ENCODE measurements around the gene ST8SIA4. TPM values are rescaled to one million over a fixed set of nuclear protein-coding genes. Genes with fewer than 3 reads are reported as not detected.

Gene ST8SIA4
- total and polyA plus RNA-seq, 10 of the 15 experiments (the other 5 are each of a cell fraction or from before 2014, with no cell fraction given): 4.4 to 30.9 (median 19.5) TPM

DNA sequence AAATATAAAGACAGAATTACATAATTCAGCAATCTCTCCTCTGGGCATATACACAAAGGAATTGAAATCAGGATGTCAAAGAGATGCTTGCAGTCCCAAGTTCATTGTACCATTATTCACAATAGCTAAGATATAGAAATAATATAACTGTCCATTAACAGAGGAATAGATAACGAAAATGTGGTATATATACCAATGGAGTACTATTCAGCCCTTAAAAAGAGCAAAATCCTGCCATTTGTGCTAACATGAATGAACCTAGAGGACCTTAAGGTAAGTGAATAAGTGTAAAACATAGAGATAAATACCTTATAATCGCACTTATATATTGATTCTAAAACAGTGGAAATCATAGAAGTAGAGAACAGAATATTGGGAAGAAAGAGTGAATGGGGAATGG, 7.0 kb downstream of the ST8SIA4 start:
- H3K36me3 ChIP-seq (ENCODE audit: control insufficient read depth in 2 of 2, insufficient read depth in 2 of 2, low read length in 1 of 2): peaks cover 0 to 13% of the 10 kb centered on the region in 2 experiments; a peak in 2 of 4 replicates
- no peaks in the 10 kb centered on the region for H3K27me3 ChIP-seq (replicated peaks in 1 of 2; ENCODE audit: control insufficient read depth in 2 of 2, insufficient read depth in 2 of 2, low read length in 1 of 2)
- ATAC-seq: no peak
- H3K4me2 ChIP-seq (ENCODE audit: control insufficient read depth, insufficient read depth): peak overlapping the region; percentile 92
- H3K4me3 ChIP-seq: no peak overlapping the region
- POLR2A ChIA-PET: interaction anchor here (0.6 to 3.3 kb wide), 6 partner anchors 8 to 163 kb away, joined by 3 to 39 read pairs (median 6); partner anchors contain the start of gene ST8SIA4
- H3K4me1 ChIP-seq (ENCODE audit: control insufficient read depth, insufficient read depth, low read length): no peaks in the 10 kb centered on the region
- SMC1A ChIA-PET (ENCODE audit: uncharacterized antibody, unreplicated experiment): interaction anchor here (0.8 to 17.5 kb wide), 12 partner anchors 6 to 120 kb away, joined by 3 to 389 read pairs (median 14); partner anchors contain the start of gene ST8SIA4
- H3K79me2 ChIP-seq (ENCODE audit: control insufficient read depth, insufficient read depth, low read length): peaks cover 97% of the 10 kb centered on the region
- CTCF ChIA-PET: interaction anchor here (0.7 to 13.2 kb wide), 6 partner anchors 8 to 120 kb away, joined by 3 to 232 read pairs (median 8); partner anchors contain the start of gene ST8SIA4
- DNase-seq (ENCODE audit: low read depth, low spot score): no peak
- H3K9ac ChIP-seq (ENCODE audit: control insufficient read depth, insufficient read depth, low read length): no peak overlapping the region
- H4K20me1 ChIP-seq (ENCODE audit: control insufficient read depth, insufficient read depth): no peaks in the 10 kb centered on the region
- no peak for FAIRE-seq
- BruUV-seq (replicated peaks): no TSS peak
- no peak overlapping the region for H2AFZ ChIP-seq (ENCODE audit: control insufficient read depth, low read depth, low read length)
- H3K27ac ChIP-seq (ENCODE audit: control insufficient read depth, insufficient read depth): no peak overlapping the region
- TF ChIP-seq MTA2 (IDR thresholded peaks at IDR 0.05; ENCODE audit: low read depth) (no peak), ZBTB40 (IDR thresholded peaks at IDR 0.05; ENCODE audit: borderline replicate concordance) (no peak), ESRRA (IDR thresholded peaks at IDR 0.05; ENCODE audit: low read length) (no peak), ZNF217 (IDR thresholded peaks at IDR 0.05) (peak; percentile 72), POLR2A (IDR thresholded peaks at IDR 0.05; ENCODE audit: low read depth, low read length) (no peak), ZNF24 (IDR thresholded peaks at IDR 0.05) (peak; percentile 34; the same call in 1 of the 2 replicates), SMARCA5 (IDR thresholded peaks at IDR 0.05) (0 out of 2 replicates have a peak, but pooled peaks have one; percentile 20), SKIL (IDR thresholded peaks at IDR 0.05; ENCODE audit: low read depth, poor library complexity, severe bottlenecking) (no peak)
- TF ChIP-seq, protein P1, sequence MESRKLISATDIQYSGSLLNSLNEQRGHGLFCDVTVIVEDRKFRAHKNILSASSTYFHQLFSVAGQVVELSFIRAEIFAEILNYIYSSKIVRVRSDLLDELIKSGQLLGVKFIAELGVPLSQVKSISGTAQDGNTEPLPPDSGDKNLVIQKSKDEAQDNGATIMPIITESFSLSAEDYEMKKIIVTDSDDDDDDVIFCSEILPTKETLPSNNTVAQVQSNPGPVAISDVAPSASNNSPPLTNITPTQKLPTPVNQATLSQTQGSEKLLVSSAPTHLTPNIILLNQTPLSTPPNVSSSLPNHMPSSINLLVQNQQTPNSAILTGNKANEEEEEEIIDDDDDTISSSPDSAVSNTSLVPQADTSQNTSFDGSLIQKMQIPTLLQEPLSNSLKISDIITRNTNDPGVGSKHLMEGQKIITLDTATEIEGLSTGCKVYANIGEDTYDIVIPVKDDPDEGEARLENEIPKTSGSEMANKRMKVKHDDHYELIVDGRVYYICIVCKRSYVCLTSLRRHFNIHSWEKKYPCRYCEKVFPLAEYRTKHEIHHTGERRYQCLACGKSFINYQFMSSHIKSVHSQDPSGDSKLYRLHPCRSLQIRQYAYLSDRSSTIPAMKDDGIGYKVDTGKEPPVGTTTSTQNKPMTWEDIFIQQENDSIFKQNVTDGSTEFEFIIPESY (IDR thresholded peaks at IDR 0.05): 0 out of 2 replicates have a peak, but pooled peaks have one; percentile 15
- RAD21 ChIA-PET (ENCODE audit: unreplicated experiment): interaction anchor here (1.5 to 15.0 kb wide), 13 partner anchors 5 to 120 kb away, joined by 4 to 345 read pairs (median 52); partner anchors contain the start of gene ST8SIA4
- no peaks in the 10 kb centered on the region; the same call in 1 of the 3 replicates for H3K9me3 ChIP-seq (replicated peaks; ENCODE audit: control insufficient read depth, insufficient read depth, low read length)
- 98% methylated on average over 2 of the region's 2 CpGs for WGBS (ENCODE audit: insufficient coverage, insufficient replicate concordance, low lambda C conversion rate, missing lambda C conversion rate)
- intact Hi-C loops (cut with micrococcal nuclease; ENCODE audit: unreplicated experiment): no loop called here
- in situ Hi-C loops (cut with MboI): no loop called here

Measured in GM12878 (cell line).